Measurements from ENCODE around the gene EZR.

EZR gene

GRCh38 chr6:158769771-158770432 is 49.3 kb downstream of the EZR start:
- Histone ChIP-seq H3K9me3 (ENCODE audit: control insufficient read depth, insufficient read depth, low read depth, low read length) (no peaks in the 10 kb centered on the region), H3K4me1 (ENCODE audit: control insufficient read depth, insufficient read depth, low read length) (no peaks in the 10 kb centered on the region), H3K4me3 (ENCODE audit: low read depth, low read length) (no peak overlapping the region), H3K36me3 (ENCODE audit: control insufficient read depth in 2 of 2, insufficient read depth in 1 of 2, low read length in 2 of 2) (peaks cover 32 to 99% of the 10 kb centered on the region in 2 experiments), H3K27ac (ENCODE audit: extremely low read depth, low read depth, low read length) (no peak overlapping the region)
- TF ChIP-seq ZFP37 (tag by site-specific recombination; IDR thresholded peaks at IDR 0.05): no peak
- TF ChIP-seq KLF9 (tag by site-specific recombination; IDR thresholded peaks at IDR 0.05; ENCODE audit: low read depth): no peak
- TF ChIP-seq GLIS2 (tag by site-specific recombination; IDR thresholded peaks at IDR 0.05): no peak
- no peak for TF ChIP-seq ZNF473 (tag by site-specific recombination; IDR thresholded peaks at IDR 0.05)
- TF ChIP-seq, protein P1, sequence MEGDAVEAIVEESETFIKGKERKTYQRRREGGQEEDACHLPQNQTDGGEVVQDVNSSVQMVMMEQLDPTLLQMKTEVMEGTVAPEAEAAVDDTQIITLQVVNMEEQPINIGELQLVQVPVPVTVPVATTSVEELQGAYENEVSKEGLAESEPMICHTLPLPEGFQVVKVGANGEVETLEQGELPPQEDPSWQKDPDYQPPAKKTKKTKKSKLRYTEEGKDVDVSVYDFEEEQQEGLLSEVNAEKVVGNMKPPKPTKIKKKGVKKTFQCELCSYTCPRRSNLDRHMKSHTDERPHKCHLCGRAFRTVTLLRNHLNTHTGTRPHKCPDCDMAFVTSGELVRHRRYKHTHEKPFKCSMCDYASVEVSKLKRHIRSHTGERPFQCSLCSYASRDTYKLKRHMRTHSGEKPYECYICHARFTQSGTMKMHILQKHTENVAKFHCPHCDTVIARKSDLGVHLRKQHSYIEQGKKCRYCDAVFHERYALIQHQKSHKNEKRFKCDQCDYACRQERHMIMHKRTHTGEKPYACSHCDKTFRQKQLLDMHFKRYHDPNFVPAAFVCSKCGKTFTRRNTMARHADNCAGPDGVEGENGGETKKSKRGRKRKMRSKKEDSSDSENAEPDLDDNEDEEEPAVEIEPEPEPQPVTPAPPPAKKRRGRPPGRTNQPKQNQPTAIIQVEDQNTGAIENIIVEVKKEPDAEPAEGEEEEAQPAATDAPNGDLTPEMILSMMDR (tag by site-specific recombination; IDR thresholded peaks at IDR 0.05): no peak
- TF ChIP-seq ZNF623 (tag by site-specific recombination; IDR thresholded peaks at IDR 0.05): no peak
- no peak for TF ChIP-seq ZNF791 (tag by site-specific recombination; IDR thresholded peaks at IDR 0.05)
- TF ChIP-seq ZNF175 (tag by site-specific recombination; IDR thresholded peaks at IDR 0.05): no peak
- no peak for TF ChIP-seq INSM2 (tag by site-specific recombination; IDR thresholded peaks at IDR 0.05)
- TF ChIP-seq ZNF121 (tag by site-specific recombination; IDR thresholded peaks at IDR 0.05): no peak
- no peak for TF ChIP-seq GFI1B (tag by site-specific recombination; IDR thresholded peaks at IDR 0.05)
- TF ChIP-seq, protein P2, sequence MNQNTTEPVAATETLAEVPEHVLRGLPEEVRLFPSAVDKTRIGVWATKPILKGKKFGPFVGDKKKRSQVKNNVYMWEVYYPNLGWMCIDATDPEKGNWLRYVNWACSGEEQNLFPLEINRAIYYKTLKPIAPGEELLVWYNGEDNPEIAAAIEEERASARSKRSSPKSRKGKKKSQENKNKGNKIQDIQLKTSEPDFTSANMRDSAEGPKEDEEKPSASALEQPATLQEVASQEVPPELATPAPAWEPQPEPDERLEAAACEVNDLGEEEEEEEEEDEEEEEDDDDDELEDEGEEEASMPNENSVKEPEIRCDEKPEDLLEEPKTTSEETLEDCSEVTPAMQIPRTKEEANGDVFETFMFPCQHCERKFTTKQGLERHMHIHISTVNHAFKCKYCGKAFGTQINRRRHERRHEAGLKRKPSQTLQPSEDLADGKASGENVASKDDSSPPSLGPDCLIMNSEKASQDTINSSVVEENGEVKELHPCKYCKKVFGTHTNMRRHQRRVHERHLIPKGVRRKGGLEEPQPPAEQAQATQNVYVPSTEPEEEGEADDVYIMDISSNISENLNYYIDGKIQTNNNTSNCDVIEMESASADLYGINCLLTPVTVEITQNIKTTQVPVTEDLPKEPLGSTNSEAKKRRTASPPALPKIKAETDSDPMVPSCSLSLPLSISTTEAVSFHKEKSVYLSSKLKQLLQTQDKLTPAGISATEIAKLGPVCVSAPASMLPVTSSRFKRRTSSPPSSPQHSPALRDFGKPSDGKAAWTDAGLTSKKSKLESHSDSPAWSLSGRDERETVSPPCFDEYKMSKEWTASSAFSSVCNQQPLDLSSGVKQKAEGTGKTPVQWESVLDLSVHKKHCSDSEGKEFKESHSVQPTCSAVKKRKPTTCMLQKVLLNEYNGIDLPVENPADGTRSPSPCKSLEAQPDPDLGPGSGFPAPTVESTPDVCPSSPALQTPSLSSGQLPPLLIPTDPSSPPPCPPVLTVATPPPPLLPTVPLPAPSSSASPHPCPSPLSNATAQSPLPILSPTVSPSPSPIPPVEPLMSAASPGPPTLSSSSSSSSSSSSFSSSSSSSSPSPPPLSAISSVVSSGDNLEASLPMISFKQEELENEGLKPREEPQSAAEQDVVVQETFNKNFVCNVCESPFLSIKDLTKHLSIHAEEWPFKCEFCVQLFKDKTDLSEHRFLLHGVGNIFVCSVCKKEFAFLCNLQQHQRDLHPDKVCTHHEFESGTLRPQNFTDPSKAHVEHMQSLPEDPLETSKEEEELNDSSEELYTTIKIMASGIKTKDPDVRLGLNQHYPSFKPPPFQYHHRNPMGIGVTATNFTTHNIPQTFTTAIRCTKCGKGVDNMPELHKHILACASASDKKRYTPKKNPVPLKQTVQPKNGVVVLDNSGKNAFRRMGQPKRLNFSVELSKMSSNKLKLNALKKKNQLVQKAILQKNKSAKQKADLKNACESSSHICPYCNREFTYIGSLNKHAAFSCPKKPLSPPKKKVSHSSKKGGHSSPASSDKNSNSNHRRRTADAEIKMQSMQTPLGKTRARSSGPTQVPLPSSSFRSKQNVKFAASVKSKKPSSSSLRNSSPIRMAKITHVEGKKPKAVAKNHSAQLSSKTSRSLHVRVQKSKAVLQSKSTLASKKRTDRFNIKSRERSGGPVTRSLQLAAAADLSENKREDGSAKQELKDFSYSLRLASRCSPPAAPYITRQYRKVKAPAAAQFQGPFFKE (tag by site-specific recombination; IDR thresholded peaks at IDR 0.05; ENCODE audit: borderline replicate concordance): no peak
- TF ChIP-seq ZNF768 (tag by site-specific recombination; IDR thresholded peaks at IDR 0.05): no peak
- ChIA-PET CTCF (interaction anchor here (1.1 kb wide), 1 partner anchor 12 kb away, joined by 3 read pairs; no protein-coding TSS in a partner anchor), POLR2A (interaction anchor here (0.5 kb wide), 1 partner anchor 99 kb away, joined by 5 read pairs; no protein-coding TSS in a partner anchor)

GRCh38 chr6:158769234-158769770 is 49.9 kb downstream of the EZR start:
- no peak overlapping the region for H3K27ac ChIP-seq (ENCODE audit: extremely low read depth, low read depth, low read length)
- H3K4me1 ChIP-seq (ENCODE audit: control insufficient read depth, insufficient read depth, low read length): no peaks in the 10 kb centered on the region
- ChIA-PET CTCF (interaction anchor here (1.7 to 2.2 kb wide), 2 partner anchors 11 to 51 kb away, joined by 3 to 7 read pairs; no protein-coding TSS in a partner anchor), POLR2A (interaction anchor here (0.5 to 0.9 kb wide), 2 partner anchors 98 to 100 kb away, joined by 3 to 5 read pairs; no protein-coding TSS in a partner anchor)
- H3K9me3 ChIP-seq (ENCODE audit: control insufficient read depth, insufficient read depth, low read depth, low read length): no peaks in the 10 kb centered on the region
- H3K4me3 ChIP-seq (ENCODE audit: low read depth, low read length): no peak overlapping the region
- peaks cover 27 to 99% of the 10 kb centered on the region in 2 experiments for H3K36me3 ChIP-seq (ENCODE audit: control insufficient read depth in 2 of 2, insufficient read depth in 1 of 2, low read length in 2 of 2)
- TF ChIP-seq, protein P3, sequence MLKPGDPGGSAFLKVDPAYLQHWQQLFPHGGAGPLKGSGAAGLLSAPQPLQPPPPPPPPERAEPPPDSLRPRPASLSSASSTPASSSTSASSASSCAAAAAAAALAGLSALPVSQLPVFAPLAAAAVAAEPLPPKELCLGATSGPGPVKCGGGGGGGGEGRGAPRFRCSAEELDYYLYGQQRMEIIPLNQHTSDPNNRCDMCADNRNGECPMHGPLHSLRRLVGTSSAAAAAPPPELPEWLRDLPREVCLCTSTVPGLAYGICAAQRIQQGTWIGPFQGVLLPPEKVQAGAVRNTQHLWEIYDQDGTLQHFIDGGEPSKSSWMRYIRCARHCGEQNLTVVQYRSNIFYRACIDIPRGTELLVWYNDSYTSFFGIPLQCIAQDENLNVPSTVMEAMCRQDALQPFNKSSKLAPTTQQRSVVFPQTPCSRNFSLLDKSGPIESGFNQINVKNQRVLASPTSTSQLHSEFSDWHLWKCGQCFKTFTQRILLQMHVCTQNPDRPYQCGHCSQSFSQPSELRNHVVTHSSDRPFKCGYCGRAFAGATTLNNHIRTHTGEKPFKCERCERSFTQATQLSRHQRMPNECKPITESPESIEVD (tag by site-specific recombination; IDR thresholded peaks at IDR 0.05): no peak
- no peak for TF ChIP-seq ZNF391 (tag by site-specific recombination; IDR thresholded peaks at IDR 0.05; ENCODE audit: borderline replicate concordance, low read depth)
- TF ChIP-seq SCRT2 (tag by site-specific recombination; IDR thresholded peaks at IDR 0.05): peak; percentile 77
- TF ChIP-seq ZNF561 (tag by site-specific recombination; IDR thresholded peaks at IDR 0.05; ENCODE audit: borderline replicate concordance): no peak

Measured in HEK293 (cell line).